ENCODE data around the gene SCARF1.
A peak's percentile ranks its signal among the peaks of the same experiment; 100 is the strongest.
"Not testable (repeated sequence)": the region's sequence is repeated elsewhere in the genome, so short reads cannot be mapped to it uniquely, and the experiment has no call there.

SCARF1 gene, protein sequence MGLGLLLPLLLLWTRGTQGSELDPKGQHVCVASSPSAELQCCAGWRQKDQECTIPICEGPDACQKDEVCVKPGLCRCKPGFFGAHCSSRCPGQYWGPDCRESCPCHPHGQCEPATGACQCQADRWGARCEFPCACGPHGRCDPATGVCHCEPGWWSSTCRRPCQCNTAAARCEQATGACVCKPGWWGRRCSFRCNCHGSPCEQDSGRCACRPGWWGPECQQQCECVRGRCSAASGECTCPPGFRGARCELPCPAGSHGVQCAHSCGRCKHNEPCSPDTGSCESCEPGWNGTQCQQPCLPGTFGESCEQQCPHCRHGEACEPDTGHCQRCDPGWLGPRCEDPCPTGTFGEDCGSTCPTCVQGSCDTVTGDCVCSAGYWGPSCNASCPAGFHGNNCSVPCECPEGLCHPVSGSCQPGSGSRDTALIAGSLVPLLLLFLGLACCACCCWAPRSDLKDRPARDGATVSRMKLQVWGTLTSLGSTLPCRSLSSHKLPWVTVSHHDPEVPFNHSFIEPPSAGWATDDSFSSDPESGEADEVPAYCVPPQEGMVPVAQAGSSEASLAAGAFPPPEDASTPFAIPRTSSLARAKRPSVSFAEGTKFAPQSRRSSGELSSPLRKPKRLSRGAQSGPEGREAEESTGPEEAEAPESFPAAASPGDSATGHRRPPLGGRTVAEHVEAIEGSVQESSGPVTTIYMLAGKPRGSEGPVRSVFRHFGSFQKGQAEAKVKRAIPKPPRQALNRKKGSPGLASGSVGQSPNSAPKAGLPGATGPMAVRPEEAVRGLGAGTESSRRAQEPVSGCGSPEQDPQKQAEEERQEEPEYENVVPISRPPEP

DNA sequence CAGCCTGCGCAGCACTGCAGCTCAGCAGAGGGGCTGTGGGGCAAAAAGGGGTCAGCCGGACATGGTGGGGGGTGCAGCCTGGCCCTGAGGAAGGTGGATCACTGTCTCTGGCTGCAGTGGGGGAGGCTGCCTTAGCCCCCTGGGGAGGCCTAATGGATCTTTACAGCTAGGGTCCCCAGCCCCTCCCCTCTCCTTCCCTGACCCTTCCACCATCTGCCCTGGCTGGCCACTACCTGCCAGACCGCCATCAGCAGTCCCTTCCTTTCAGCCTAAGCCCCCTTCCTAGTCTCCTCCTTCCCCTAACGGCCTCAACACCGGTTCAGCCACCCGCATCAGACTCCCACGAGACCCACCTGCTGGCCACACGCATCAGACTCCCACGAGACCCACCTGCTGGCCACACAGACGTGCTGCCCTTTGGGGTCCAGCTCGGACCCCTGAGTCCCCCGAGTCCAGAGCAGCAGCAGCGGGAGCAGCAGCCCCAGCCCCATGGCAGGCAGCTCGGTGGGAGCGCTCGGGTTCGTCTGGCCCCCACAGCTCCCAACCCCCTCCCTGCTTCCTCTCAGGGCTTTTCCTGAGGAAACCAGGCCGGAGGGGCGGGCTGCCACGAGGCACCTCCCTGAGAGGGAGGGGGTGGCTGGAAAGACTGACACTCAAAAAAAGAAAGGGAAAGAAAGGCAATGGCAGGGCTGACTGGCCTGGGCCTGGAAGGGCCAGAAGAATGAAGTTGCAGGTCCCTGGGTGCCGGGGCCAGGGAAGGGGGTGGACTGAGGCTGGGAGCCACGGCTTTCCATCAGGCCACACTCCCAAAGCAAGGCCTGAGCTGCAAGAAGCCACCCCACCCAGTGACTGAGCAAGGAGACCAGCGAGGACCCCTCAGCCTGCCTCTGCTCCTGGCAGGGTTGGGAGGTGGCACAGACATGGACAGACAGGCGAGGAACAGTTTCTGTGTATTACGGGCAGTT lies at the start of gene SCARF1:
TSS of gene SCARF1 (minus strand) at position 526 of the 965 bp plus-strand sequence. CDS start at position 491, 35 bp downstream.
- no peak for DNase-seq (ENCODE audit: low spot score)

DNA sequence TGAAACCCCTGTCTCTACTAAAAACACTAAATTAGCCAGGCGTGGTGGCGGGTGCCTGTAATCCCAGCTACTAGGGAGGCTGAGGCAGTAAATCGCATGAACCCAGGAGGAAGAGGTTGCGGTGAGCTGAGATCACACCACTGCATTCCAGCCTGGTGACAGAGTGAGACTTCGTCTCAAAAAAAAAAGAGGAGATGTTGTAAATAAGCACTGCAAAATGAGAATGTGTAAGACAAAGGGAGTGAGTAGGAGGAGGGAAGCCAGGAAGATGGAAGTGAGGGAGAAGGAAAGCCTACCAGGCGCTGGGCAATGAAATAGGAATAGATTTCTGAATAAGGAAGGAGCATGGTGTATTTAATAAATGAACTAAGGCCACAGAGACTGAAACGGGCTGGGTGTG lies 47.8 kb upstream of the SCARF1 start:
- no peak for DNase-seq (ENCODE audit: low spot score)

GRCh38 chr17:1690544-1691221 lies 45.2 kb upstream of the SCARF1 start:
- DNase-seq (ENCODE audit: low spot score): no peak

GRCh38 chr17:1688405-1688804 lies 42.9 kb upstream of the SCARF1 start:
- not testable (repeated sequence) for DNase-seq (ENCODE audit: low spot score)

- no peak for DNase-seq (ENCODE audit: low spot score)
Measured at GRCh38 chr17:1686086-1686485, 40.6 kb upstream of the SCARF1 start.

DNA sequence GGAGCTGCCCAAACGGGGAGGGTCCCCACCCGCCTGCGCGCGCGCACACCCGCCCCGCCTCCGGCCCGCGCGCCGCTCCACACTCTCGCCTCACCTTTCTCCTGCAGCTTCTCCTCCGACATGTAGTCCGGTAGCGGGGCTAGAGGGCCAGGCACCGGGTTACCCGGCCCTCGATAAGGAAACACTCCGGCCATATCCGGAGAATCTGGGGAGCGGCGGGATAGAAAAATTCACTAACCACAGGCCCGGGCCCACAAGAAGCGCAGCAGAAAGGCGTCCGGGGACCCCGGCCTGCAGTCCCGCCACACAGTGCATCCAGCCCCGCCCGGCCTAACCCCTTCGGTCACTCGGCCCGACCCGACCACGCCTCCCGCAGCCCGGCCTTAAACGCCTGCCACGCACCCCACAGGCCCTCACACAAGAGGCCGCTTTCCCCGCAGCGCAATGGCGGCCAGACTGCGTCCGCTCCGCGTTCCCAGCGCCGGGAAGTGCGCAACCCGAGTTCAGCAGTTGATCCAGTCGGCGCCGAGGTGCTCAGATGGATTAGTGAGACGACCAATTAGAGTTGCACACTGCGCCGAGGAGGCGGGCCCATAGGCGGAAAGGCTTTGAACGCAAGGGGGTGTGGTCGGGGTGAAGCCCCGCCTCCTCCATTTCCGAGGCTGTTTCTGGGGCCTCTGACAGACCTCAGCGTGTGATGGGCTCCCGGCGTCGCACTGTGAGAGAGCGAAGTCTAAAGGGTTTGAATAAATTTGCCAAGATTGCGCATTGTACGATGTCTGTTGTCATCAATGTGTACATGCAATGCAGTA lies 39.1 kb upstream of the SCARF1 start, which contains the start of gene PRPF8:
TSS of gene PRPF8 (minus strand) at position 490 of the 812 bp plus-strand sequence. CDS start at position 194, 296 bp downstream.
- peak; percentile 98 for DNase-seq (ENCODE audit: low spot score)

DNA sequence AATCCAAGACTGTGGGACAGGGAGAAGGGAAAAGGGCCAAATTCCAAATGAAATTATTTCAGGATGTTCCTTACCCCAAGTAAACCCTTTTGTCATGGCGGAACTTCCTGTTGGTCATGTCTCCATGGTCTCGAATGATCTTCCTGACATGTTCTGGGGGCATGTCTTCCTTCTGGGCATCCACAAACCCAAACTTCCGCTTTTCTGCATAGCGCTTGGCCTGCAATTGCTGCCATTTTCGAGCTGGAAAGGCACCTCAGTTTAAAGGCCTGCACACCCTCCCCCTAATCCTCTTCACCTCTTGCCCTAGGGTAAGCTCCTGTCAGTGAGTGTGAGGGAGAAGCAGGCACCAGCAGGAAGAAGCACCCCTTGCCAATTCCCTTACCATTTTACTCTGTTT lies 37.9 kb upstream of the SCARF1 start:
- DNase-seq (ENCODE audit: low spot score): no peak

- DNase-seq (ENCODE audit: low spot score): no peak
Measured at GRCh38 chr17:1676401-1676800, 30.9 kb upstream of the SCARF1 start.

GRCh38 chr17:1673041-1673785 lies 27.7 kb upstream of the SCARF1 start:
- DNase-seq (ENCODE audit: low spot score): no peak

GRCh38 chr17:1663934-1664333 lies 18.4 kb upstream of the SCARF1 start:
- not testable (repeated sequence) for DNase-seq (ENCODE audit: low spot score)

DNA sequence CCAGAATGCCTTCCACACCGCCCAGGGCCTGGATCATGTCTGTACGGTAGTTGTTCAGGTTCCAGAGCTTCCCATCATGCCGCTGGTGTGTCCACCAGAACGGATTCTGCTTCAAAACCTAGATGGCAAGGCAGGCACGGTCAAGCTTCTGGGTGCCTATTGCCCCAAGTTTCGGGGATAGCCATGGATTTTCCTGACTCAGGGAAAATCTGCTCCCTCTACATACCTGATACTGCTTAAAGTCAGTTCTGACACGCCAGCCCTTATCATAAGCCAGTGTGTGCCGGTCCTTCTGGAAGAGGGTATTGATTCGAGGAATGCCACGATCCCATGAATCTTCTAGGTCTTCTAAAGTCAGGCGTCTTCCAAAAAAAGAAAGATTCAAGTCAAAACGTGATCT lies 15.5 kb upstream of the SCARF1 start:
- no peak for DNase-seq (ENCODE audit: low spot score)

- no peak for DNase-seq (ENCODE audit: low spot score)
Measured at GRCh38 chr17:1658100-1658499, 12.6 kb upstream of the SCARF1 start.

- DNase-seq (ENCODE audit: low spot score): no peak
Measured at GRCh38 chr17:1653735-1654134, 8.2 kb upstream of the SCARF1 start.

- not testable (repeated sequence) for DNase-seq (ENCODE audit: low spot score)
Measured at GRCh38 chr17:1652794-1653193, 7.3 kb upstream of the SCARF1 start.

DNA sequence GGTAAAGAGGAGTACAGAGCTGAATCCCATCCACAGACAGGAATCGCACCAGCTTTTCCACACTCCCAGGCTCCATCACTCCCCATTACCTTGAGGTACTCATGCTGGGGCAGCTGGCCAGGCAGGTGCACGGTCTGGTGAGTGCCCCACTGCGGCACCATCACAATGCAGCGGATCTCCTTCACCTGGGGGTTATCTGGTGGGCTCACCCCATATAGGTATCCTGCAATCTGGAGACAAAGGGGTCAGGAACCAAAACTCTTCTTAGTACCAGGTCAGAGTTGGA lies 6.0 kb upstream of the SCARF1 start:
- DNase-seq (ENCODE audit: low spot score): no peak

GRCh38 chr17:1650731-1651558 lies 5.4 kb upstream of the SCARF1 start:
- no peak for DNase-seq (ENCODE audit: low spot score)

- DNase-seq (ENCODE audit: low spot score): no peak
Measured at GRCh38 chr17:1649844-1650501, 4.4 kb upstream of the SCARF1 start, which contains the start of gene RILP. Gene RILP, minus strand, starts transcription at chr17:1649866. Its CDS starts 62 bp downstream, at chr17:1649804.

All from COLO829 (cell line).